Hematopoietic multipotent progenitor cell treated with erythropoietin and hydrocortisone succinate and interleukin-3 and kit ligand, for 6 days (in vitro differentiated cells): ENCODE measurements around the gene MRM1.
A peak's percentile ranks its signal among the peaks of the same experiment; 100 is the strongest.
"Not testable (repeated sequence)": the region's sequence is repeated elsewhere in the genome, so short reads cannot be mapped to it uniquely, and the experiment has no call there.

ENCODE experiments used
- DNase-seq: peaks from one replicate; pipeline ENCODE4 v3.0.0-alpha.2; 2015

MRM1 gene

DNA sequence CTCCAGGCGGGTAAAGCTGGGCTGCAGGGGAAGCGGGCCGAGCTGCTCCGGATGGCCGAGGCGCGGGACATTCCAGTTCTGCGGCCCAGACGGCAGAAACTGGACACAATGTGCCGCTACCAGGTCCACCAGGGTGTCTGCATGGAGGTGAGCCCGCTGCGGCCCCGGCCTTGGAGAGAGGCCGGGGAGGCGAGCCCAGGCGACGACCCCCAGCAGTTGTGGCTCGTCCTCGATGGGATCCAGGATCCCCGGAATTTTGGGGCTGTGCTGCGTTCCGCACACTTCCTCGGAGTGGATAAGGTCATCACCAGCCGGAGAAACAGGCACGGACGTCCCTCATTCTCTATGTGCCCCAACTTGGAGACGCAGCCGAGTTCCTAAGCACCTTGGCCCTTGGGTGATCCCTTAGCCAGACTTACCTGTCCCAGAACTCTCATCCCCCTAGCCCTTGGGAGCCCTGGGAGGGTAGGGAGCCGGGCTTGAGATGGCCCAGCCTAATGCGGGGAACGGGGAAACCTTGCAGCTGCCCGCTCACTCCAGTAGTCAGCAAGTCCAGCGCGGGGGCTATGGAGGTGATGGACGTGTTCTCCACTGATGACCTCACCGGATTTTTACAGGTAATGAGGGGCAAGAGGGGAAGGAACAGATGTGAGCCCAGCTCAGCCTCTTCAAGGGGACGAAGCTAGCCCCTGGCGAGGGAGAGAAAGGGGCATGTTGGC, 806 bp downstream of the MRM1 start:
- DNase-seq, result peak; percentile 40

DNA sequence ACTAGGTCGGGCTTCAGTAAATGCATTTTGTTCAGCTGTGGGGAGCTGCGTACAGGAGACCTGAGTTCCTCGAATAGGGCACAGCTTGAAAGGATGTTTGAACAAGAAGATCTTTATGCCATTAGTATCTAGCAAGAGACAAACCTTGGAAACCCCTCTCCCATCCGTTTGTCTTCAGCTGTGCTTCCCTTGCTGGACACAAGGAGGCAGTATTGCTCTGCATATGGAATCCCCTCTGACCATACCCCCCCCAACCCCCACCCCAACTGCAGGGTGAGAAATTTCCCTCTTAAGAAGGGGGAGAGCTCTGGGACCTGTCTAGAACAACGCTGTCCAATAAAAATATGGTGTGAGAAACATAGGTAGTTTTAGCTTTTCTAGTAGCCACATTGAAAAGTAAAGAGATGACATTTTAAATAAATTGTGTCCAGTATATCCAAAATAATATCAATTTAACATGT, 1.6 kb downstream of the MRM1 start:
- DNase-seq, result peak; percentile 91

DNA sequence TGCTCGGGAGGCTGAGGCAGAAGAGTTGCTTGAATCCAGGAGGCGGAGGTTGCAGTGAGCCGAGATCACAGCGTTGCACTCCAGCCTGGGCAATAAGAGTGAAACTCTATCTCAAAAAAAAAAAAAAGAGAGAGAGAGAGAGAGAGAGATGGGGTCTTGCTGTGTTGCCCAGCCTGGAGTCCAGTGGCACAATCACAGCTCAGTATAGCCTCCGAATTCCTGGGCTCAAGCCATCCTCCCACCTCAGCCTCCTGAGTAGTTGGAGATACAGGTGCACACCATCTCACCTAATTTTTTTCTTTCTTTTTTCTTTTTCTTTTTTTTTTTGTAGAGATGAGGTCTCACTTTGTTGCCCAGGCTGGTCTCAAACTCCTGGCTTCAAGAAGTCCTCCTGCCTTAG, 3.6 kb downstream of the MRM1 start:
- not testable (repeated sequence) for DNase-seq

DNA sequence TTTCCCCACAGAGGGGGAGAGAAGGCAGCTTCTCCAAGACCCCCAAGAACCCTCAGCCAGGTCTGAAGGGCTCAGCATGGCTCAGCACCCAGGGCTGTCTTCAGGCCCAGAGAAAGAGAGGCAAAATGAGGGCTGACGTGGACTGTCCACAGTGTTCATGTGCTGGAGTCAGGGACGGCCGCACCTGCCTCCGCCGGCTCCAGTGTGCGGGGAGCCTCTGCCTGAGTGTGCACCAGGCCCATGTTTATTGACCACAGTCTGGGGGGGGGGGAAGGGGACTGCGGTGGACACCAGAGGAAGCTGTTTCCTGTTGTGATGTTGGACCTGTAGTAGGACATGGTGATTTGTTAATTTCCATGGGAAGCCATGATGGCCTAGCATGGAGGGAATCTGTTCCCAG, 6.9 kb downstream of the MRM1 start:
- no peak for DNase-seq

DNA sequence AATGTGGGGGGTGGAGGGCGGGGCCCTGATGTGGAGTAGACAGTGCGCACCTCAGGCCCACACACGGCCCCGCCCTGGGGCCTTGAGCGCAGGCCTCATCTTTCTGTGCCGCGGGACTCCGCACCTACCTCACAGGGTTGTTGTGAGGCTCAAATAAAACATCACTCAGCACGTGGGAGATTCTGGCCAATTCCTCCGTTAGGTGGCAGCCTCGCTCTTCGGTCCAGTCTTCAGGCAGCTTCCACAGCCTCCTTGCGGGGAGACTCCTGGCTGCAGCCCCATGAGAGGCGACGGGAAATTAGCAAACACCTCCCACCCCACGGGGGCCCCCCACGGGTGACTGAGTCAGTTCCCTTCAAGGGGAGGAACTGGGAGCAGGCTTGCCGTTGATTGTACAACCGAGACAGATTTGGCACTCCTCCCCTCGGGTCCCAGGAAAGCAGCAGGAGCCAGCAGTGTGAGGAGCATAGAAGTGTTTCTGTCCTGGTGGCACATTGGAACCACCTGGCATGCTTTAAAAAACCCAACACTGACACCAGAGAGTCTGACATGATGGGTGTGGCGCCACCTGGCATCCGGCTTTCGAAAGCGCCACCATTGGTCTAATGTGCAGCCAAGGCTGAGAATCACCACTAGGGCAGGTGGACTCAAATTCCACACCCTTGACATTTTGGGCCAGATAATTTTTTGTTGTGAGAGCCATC, 7.6 kb downstream of the MRM1 start:
- DNase-seq, result peak; percentile 71

DNA sequence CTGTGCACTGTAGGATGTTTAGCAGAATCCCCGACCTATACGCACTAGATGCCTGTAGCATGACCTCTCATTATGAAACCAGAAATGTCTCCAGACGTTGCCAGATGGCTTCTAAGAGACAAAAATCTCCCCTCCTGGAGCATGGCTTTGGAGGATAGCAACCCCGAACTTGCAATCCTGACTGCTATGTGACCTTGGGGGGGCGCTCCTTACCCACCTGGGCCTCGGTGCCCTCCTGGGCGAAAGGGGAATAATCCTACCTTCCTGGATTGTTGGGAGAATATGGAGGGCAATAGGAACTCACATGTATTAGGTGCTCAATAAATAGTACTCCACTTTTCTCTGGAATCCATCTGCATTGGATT, 8.1 kb downstream of the MRM1 start:
- no peak for DNase-seq

DNA sequence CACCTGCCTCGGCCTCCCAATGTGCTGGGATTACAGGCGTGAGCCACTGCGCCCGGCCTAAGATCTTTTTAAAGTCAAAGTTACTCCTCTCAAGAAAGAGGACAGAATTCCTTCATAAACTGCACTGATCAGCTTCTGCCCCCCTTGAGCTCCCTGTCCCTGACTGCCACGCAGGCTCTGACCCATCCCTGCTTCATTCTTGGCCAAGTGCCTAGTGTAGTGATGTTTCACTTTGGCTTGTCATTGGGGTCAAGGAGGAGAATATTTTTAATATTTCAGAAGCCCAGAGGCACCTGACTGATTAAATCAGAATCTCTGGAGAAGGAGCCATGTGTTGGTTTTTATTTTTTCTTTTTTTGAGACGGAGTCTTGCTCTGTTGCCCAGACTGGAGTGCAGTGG, 9.1 kb downstream of the MRM1 start:
- peak; percentile 51 for DNase-seq

DNA sequence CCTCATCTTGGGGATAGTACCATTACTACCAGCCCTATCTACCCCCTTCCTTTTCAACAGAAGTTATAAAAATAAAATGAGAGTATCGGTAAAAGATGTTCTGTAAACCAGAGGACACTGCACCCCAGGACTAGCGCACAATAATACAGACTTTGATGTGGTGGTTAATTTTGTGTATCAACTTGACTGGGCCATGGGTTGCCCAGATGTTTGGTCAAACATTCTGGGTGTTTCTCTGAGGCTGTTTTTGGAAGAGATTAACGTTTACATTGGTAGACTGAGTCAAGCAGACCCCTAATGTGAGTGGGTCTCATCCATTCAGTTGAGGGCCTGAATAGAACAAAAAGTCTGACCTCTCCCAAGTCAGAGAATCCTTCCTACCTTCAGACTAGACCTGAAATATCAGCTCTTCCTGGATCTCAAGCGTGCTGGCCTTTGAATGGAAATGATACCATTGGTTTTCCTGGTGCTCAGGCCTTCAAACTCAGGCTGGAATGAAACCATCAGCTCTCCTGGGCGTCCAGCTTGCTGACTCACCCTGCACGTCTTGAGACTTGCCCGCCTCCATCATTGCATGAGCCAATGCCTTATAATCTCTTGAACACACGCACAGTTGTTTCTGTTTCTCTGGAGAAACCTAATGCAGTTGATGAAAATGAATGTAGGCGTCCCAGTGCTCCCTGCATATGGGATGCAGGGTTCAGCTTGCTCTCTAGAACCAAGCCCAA, 10.1 kb downstream of the MRM1 start:
- no peak for DNase-seq

DNA sequence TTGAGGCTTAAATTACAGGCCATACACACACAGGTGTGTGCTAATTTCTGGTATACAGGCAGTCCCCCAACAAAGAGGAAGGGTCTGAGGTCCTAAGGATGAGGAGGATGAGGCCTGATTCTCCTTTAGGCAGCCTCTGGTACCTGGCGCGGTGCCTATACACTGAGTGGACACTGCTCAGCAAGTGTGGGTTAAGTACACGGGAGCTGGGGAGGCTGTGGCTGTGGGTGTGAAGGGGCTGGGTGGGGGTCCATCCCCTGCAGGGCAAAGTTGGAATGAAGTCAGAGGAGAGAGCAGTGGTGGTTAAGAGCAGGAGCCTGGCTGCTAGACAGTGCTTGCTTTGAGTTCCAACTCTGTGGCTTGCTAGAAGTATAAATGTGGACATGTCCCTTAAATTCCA, 10.9 kb downstream of the MRM1 start:
- no peak for DNase-seq

DNA sequence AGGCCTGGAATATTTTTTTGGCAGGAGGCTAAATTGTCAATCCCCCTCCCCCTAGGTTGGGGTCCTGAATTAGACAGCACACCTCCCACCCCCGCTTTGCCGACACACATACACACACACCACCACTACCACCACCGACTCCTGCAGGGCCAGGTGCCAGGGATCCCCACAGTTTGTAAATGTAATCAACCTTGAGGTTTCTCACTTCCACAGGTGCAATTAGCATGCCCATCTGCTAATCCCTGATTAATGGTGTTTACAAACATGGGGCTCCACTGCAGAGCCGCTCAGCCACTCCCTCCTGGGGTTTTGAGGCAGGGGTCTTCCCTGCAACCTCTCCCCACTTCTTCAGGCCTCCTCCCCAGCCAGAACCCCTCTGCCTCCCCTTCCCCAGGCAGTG, 11.8 kb downstream of the MRM1 start:
- DNase-seq, result no peak

DNA sequence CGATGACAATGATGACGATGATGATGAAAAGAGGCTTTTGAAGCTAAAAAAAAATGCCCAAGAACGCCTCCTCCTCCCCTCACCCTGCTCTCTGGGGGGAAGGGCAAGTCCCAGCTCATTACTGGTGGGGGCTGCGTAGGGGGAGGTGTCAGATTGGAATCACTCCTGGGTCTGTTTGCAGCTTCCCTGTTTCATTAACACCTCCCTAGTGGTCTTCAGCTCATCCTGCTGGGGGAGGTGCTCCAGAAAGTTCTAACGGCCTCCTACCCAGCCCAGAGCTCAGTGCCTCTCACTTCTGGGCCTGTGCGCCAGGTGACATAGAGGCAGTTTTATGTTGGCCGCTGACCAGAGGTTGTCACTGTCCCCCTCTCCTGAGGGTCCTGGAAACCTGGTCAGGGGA, 12.7 kb downstream of the MRM1 start:
- DNase-seq, result no peak

DNA sequence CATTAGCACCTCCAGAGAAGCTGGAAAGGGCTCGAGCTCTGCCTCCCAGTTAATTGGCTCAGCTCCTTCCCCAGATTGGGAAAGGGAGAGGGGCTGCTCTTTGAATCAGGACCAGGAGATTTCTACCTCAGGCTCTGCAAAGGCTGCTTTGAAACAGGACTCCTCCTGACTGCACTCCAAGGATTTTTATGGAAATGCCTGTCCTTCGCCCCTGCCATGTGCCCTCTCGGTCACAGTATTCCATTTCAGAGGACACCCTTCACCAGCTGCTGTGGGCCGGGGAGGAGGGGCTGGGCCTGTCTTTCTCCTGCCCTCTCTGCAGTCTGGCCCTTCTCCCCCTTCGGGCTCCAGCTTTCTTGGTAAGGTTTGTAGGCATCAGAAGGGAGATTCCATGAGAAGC, 13.6 kb downstream of the MRM1 start:
- DNase-seq, result no peak

DNA sequence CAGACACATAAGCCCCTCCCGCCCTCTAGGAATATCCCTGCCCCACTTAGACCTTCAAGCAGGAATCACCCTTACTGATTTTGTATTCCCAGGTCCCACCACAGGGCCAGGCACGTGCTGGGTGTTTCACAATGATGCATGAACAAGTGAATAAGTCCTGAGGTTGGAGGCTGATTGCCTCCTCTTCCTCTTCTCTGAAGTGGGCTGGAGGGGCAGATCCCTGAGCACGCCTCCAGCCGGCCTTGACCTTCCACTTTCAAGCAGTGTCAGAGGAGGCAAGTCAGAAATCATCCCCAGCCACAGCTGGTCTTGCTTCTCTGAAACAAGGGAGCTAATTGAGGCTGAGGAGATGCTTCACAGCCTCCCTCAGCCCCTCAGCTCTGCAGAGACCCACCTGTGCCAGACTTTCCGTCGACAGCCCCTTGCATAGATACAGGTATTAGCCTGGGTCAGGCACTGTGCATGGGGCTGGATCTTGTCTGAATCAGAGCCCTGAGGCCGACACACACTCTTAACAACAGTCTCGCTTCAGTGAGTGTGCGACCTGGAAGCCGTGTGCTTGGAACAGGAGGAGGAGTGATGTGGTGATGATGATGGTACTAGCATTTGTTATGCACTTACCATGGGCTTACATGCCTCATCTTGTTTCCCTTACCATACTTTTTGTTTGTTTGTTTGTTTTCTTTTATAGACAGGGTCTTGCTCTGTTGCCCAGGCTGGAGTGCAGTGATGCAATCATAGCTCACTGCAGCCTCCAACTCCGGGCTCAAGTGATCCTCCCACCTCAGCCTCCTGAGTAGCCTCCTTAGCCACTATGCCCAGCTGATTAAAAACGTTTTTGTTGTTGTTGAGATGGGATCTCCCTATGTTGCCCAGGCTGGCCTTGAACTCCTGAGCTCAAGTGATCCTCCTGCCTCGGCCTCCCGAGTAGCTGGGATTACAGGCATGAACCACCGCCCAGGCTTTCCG, 15.0 kb downstream of the MRM1 start:
- no peak for DNase-seq

DNA sequence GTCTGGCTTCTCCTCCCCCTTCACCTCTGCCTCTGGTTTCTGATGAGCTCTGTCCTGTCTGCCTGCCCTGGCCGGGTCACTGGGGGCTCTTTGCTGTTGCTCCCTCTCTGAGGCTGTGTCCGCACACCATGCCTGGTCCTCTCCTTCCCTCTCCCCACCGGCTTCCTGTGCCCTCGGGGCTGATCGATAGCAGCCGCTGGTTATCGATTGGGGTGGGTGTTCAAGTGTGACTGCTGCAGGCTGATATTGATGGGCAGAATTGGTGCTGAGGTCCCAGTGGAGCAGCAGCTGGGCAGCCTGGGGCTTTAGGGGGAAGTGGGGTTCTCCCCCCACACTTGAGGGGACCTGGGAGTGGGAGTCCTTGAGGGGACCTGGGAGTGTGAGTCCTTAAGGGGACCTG, 16.4 kb downstream of the MRM1 start:
- DNase-seq, result no peak

DNA sequence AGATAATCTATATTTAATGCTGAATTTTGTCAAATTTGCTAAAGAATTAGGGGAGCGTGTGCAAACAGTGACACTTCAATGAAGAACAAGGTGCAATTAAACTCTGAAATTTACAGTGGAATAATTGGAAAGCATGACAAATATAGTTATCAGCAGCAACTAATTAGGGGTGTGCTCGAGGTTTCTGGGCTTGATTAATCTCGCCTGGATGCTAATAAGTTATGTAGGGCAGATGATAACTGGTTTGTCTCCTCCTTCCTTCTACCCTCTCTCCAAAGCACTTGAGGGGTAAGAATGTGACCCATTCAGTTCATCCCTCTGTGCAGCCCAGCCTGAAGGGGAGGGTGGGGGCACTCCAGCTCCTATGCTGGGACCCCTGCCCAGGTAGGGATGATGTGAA, 21.9 kb downstream of the MRM1 start:
- no peak for DNase-seq

DNA sequence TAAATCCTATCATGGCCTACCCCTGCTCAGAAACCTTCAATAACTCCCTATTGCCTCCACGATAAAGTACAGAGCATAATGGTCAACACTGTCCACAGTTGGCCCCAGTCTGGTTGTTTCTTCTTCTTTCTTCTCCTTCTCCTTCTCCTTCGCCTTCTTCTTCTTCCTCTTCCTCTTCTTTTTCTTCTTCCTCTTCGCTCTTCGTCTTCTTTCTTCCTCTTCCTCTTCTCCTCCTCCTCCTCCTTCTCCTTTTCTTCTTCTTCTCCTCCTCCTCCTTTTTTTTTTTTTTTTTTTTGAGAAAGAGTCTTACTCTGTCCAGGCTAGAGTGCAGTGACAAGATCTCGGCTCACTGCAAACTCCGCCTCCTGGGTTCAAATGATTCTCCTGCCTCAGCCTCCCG, 23.8 kb downstream of the MRM1 start:
- no peak for DNase-seq

DNA sequence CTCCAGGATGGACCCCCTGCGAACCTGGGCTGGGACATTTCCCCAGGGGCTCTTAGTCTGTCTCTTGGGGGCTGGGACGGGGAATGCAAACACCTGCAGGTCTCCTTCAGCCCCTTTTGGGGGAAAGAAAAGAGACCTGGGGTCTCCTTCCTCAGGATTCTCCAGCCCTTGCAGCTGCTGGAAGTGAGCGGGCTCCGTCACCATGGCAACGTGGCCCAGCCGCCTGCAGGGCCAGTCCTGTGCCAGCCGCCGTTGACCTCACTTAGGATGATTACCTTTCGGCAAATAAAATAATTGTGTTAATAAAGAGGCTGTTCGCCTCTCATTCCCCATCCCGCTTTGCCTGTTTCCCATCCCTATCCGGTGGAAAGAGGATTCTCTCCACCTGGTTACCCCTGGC, 25.7 kb downstream of the MRM1 start:
- DNase-seq, result no peak

DNA sequence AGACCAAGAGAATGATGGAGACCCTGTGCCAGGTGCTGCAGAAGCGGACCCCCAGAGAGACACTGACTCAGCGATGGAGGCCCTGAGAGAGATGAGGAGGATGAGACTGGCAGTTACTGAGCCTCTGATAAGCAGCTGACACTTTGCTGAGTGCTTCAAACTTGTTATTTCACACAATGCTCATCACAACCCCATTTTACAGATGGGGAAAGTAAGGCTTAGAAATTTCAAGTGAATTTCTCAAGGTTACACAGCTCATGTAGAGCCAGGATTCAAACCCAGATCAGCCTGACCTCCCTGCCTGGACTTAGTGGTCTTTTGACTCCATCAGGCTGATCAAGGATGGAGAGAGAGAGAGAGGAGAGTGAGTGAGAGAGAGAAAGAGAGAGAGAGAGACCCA, 27.2 kb downstream of the MRM1 start:
- no peak for DNase-seq

DNA sequence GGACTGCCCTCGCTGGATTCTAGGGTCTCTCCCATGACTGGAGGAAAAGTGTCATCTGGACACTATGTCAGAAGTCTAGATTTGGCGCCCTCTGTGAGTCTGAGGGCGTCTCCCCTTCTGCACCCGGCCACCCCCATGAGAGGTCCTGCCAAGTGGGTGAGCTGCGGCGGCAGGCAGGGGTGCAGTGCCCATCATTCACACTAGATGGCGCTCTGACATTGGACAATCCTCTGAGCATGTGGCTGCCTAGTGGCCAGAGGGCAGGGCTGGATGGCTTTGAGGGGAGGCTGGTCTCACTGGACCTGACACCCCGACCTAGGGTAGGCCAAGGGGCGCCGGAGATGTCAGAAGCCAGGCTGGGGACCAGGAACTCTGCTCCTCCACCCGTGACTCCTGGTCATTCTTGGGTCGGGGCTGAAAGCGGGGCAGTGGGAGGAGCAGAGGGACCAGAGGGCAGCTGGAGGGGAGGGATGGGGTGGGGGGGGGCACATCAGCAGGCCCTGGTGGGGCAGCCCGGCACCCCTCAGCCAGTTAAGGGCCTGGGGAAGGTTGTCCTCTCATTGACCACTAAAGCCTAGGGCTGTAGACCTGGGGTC, 28.0 kb downstream of the MRM1 start:
- DNase-seq, result peak; percentile 86

DNA sequence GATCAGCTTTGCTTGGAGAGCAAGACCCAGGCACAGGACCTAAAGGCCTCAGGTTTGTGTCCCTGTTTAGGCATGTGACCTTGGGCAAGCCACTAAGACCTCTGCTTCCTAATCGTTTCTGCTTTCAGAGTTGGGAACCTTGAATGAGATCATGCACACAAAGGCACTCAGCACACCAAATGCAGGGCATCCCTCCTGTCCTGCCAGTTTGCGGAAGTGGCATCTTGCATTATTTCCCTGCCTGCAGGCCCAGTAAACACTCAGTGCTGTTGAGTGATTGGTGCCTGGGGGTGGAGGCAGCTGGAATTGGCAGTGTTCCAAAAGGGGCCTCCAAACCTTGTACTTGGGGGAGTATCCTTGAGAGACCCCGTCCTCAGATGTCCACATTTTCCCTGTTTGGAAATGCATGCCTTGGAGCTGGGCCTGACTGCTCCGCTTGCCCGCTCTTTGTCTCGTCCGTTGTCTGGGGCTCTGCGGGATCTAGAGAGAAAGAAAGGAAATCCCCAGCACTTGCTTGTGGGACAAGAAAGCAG, 28.7 kb downstream of the MRM1 start:
- DNase-seq, result no peak

DNA sequence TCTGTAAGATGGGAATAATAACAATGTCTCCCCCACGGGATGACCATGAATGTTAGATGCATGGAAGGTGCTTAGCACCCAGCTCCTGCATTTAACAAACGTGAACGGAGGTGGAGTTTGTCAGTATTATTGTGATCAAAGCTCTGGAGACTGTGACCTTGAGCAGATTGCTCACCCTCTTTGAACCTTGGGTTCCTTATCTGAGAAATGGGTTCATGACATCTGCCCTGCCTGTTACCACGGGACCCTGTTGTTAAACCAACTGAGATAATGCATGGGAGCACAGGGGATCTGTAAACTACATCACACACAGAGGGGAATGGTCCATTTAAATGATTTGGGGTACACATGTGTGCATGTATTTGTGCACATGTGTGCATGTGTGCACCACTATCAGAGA, 29.6 kb downstream of the MRM1 start:
- DNase-seq, result peak; percentile 40
